OCI-LY1 (cell line): Measurements from ENCODE around the gene S1PR4.

Experiments
- H2AFZ ChIP-seq: fragments of 200-600 bp; sonication (generic), shearing (Covaris generic); 2 replicates; pipeline ENCODE4 v1.6.0; 2014; ENCODE audit warnings: antibody characterized with exemption, mild to moderate bottlenecking, low read length
- H3F3A ChIP-seq: fragments of 200-600 bp; sonication (generic), shearing (Covaris generic); 2 replicates; pipeline ENCODE4 v1.6.0; 2014; ENCODE audit warnings: mild to moderate bottlenecking, antibody characterized with exemption, low read length, moderate library complexity; ENCODE audit not compliant: insufficient read depth
- H3K27ac ChIP-seq: fragments of 200-600 bp; sonication (generic); 2 replicates; pipeline ENCODE4 v1.5.1; 2014; ENCODE audit warnings: low read length, mixed run types, mild to moderate bottlenecking, low read depth; ENCODE audit not compliant: poor library complexity, severe bottlenecking
- H3K27me3 ChIP-seq: fragments of 200-600 bp; sonication (generic); 2 replicates; pipeline ENCODE4 v1.6.0; 2014; ENCODE audit warnings: antibody characterized with exemption, mild to moderate bottlenecking, low read length, moderate library complexity; ENCODE audit not compliant: insufficient read depth
- H3K36me3 ChIP-seq: fragments of 200-600 bp; sonication (generic); 2 replicates; pipeline ENCODE4 v1.6.1; 2014; ENCODE audit warnings: mild to moderate bottlenecking, antibody characterized with exemption, low read length, moderate library complexity, mixed read lengths; ENCODE audit not compliant: insufficient read depth
- H3K4me1 ChIP-seq: fragments of 200-600 bp; sonication (generic); 2 replicates; pipeline ENCODE4 v1.5.1; 2014; ENCODE audit warnings: mild to moderate bottlenecking, low read length, moderate library complexity; ENCODE audit not compliant: insufficient read depth, severe bottlenecking
- H3K4me2 ChIP-seq: fragments of 200-600 bp; sonication (generic), shearing (Covaris generic); 2 replicates; pipeline ENCODE4 v1.6.1; 2014; ENCODE audit warnings: low read length
- H3K4me3 ChIP-seq: fragments of 200-600 bp; sonication (generic); 2 replicates; pipeline ENCODE4 v1.5.1; 2014; ENCODE audit warnings: low read length, low read depth, mild to moderate bottlenecking, mixed read lengths; ENCODE audit not compliant: poor library complexity, severe bottlenecking
- H3K79me2 ChIP-seq: fragments of 200-600 bp; shearing (Covaris generic); 2 replicates; pipeline ENCODE4 v1.6.1; 2016; ENCODE audit warnings: mixed run types, low read length, mixed read lengths; ENCODE audit not compliant: insufficient read depth
- H3K9ac ChIP-seq: fragments of 200-600 bp; sonication (generic), shearing (Covaris generic); 2 replicates; pipeline ENCODE4 v1.6.1; 2014; ENCODE audit warnings: mild to moderate bottlenecking, low read length, mixed read lengths
- H3K9me2 ChIP-seq: fragments of 200-600 bp; sonication (generic), shearing (Covaris generic); 2 replicates; pipeline ENCODE4 v1.6.1; 2014; ENCODE audit warnings: low read depth, mild to moderate bottlenecking, low read length, mixed read lengths
- H3K9me3 ChIP-seq: fragments of 200-600 bp; shearing (Covaris generic); 2 replicates; pipeline ENCODE4 v1.6.1; 2014; ENCODE audit warnings: low read length, mixed read lengths
- H4K20me1 ChIP-seq: fragments of 200-600 bp; sonication (generic), shearing (Covaris generic); 2 replicates; pipeline ENCODE4 v1.6.0; 2016; ENCODE audit warnings: mild to moderate bottlenecking, low read length; ENCODE audit not compliant: insufficient read depth
- EZH2 ChIP-seq: fragments of 200-600 bp; sonication (generic), shearing (Covaris generic); IDR thresholded peaks from 2 replicates; pipeline ENCODE4 v1.8.0; 2017; ENCODE audit warnings: borderline replicate concordance, mixed run types, mild to moderate bottlenecking, antibody characterized with exemption, low read length, moderate library complexity, mixed read lengths
- TF ChIP-seq, protein P1 (sequence below): fragments of 200-600 bp; sonication (generic), shearing (Covaris generic); IDR thresholded peaks from 2 replicates; pipeline ENCODE4 v1.5.1; 2017; ENCODE audit warnings: mild to moderate bottlenecking, antibody characterized with exemption, low read length, moderate library complexity, mixed read lengths

The S1PR4 gene

DNA sequence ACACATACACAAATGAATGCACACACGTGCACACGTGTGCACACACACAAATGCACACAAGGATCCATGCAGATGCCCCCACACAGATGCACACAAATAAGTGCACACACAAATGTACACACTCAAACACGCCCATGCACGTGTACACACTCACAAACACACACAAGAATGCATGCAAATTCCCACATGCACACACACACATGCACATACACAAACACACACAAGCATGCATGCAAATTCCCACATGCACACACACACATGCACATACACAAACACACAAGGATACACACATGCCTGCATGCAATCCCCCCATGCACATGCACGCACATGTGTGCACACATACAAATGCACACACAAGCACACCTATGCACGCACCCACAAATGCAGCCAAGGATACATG, 29.5 kb upstream of the S1PR4 start:
- no peaks in the 10 kb centered on the region for H3K9me3 ChIP-seq
- H3K4me2 ChIP-seq: no peak overlapping the region
- H3K36me3 ChIP-seq: no peaks in the 10 kb centered on the region
- H3F3A ChIP-seq: no peaks in the 10 kb centered on the region
- H3K9me2 ChIP-seq: no peaks in the 10 kb centered on the region
- no peaks in the 10 kb centered on the region for H3K4me1 ChIP-seq
- no peak overlapping the region for H3K27ac ChIP-seq
- H3K27me3 ChIP-seq: peaks cover 3% of the 10 kb centered on the region; the same call in 1 of the 2 replicates
- no peaks in the 10 kb centered on the region for H4K20me1 ChIP-seq
- H3K4me3 ChIP-seq: no peak overlapping the region
- H2AFZ ChIP-seq: no peak overlapping the region
- no peak overlapping the region for H3K9ac ChIP-seq
- TF ChIP-seq EZH2: no peak
- TF ChIP-seq, protein P1, sequence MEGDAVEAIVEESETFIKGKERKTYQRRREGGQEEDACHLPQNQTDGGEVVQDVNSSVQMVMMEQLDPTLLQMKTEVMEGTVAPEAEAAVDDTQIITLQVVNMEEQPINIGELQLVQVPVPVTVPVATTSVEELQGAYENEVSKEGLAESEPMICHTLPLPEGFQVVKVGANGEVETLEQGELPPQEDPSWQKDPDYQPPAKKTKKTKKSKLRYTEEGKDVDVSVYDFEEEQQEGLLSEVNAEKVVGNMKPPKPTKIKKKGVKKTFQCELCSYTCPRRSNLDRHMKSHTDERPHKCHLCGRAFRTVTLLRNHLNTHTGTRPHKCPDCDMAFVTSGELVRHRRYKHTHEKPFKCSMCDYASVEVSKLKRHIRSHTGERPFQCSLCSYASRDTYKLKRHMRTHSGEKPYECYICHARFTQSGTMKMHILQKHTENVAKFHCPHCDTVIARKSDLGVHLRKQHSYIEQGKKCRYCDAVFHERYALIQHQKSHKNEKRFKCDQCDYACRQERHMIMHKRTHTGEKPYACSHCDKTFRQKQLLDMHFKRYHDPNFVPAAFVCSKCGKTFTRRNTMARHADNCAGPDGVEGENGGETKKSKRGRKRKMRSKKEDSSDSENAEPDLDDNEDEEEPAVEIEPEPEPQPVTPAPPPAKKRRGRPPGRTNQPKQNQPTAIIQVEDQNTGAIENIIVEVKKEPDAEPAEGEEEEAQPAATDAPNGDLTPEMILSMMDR: no peak
- H3K79me2 ChIP-seq: no peaks in the 10 kb centered on the region

DNA sequence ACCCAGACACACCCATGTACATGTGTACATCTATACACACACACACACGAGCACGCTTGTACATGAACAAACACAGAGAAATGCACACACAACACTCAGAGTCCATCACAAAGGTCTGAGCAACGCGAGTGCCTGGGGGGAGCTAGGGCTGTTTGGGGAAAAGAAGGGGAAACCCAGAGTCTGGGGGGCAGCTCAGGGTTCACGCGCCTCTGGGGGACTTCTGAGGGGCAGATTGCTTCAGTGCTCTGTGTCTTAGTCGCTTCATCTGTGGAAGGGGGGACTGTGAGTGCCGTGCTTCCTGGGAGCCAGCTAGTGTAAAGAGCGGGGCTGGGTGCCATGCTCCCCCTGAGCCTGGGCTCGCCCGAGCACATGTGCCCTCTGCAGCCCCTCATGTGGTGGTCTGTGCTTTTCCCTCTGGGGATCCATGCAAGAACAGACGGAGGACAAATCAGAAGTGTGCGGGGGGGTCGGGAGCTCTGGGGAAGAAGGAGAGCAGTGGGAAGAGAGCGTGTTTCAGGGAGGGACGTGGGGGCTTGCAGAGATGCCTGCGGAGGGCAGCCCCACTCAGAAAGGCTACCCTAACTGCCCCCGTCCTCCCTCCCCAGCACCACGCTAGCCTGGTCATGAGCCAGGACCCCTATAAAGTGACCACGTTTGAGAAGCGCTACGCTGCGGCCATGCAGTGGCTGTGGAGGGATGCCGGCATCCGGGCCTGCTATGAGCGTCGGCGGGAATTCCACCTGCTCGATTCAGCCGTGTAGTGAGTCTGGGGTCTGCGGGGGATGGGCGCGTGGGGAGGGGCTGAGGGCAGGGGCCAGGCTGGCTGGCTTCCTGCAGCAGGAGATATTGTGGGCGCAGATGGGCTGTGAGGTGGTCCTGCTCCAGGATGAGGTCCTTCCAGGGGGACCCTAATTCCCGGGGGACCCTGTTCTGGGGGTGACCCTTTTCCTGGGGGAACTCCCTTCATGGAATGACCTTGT, 28.8 kb upstream of the S1PR4 start:
- Histone ChIP-seq H3K36me3 (no peaks in the 10 kb centered on the region), H3K9ac (no peak overlapping the region), H3K4me1 (no peaks in the 10 kb centered on the region), H2AFZ (no peak overlapping the region), H3K79me2 (no peaks in the 10 kb centered on the region), H3F3A (no peaks in the 10 kb centered on the region), H3K27ac (no peak overlapping the region), H3K27me3 (peaks cover 3% of the 10 kb centered on the region; the same call in 1 of the 2 replicates), H3K4me3 (no peak overlapping the region), H4K20me1 (no peaks in the 10 kb centered on the region), H3K9me2 (no peaks in the 10 kb centered on the region), H3K9me3 (no peaks in the 10 kb centered on the region), H3K4me2 (no peak overlapping the region)
- TF ChIP-seq, protein P1: no peak
- no peak for TF ChIP-seq EZH2

DNA sequence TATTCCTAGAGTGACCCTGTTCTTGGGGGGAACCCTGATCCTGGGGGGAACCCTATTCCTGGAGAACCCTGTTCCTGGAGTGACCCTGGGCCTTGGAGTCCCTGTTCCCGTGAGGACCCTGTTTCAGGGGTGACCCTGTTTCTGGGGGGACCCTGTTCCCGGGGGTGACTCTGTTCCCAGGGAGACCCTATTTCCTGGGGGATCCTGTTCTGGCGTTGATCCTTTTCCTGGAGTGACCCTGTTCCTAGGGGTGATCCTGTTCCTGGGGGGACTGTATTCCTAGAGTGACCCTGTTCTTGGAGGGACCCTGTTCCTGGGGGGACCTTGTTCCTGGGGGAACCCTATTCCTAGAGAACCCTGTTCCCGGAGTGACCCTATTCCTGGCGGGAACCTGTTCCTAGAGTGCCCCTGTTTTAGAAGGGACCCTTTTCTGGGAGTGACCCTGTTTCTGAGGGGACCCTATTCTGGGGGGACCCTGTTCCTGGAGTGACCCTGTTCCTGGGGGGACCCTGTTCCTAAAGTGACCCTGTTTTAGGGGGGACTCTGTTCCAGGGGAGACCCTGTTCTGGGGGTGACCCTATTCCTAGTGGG, 27.7 kb upstream of the S1PR4 start:
- Histone ChIP-seq H3K4me1 (no peaks in the 10 kb centered on the region), H3K27ac (no peak overlapping the region), H3K79me2 (no peaks in the 10 kb centered on the region), H3K4me3 (no peak overlapping the region), H3F3A (no peaks in the 10 kb centered on the region), H3K9ac (no peak overlapping the region), H2AFZ (no peak overlapping the region), H4K20me1 (no peaks in the 10 kb centered on the region), H3K9me3 (no peaks in the 10 kb centered on the region), H3K27me3 (peaks cover 3% of the 10 kb centered on the region; the same call in 1 of the 2 replicates), H3K4me2 (no peak overlapping the region), H3K9me2 (no peaks in the 10 kb centered on the region), H3K36me3 (no peaks in the 10 kb centered on the region)
- TF ChIP-seq, protein P1: no peak
- no peak for TF ChIP-seq EZH2
